PC-3 (cell line): ENCODE measurements around the gene AAMP.

Experiments
- CTCF ChIP-seq: fragments of 300-600 bp; sonication (generic); conservative IDR thresholded peaks from 2 replicates; pipeline ENCODE4 v1.5.1; 2017; ENCODE audit warnings: antibody characterized with exemption, low read depth, mild to moderate bottlenecking, low read length
- EZH2 ChIP-seq: fragments of 300-600 bp; sonication (generic); IDR thresholded peaks from one replicate; pipeline ENCODE4 v1.6.1; 2017; ENCODE audit warnings: antibody characterized with exemption, mild to moderate bottlenecking, low read length; ENCODE audit not compliant: unreplicated experiment
- EZH2phosphoT487 ChIP-seq: fragments of 300-600 bp; sonication (generic); IDR thresholded peaks from 2 replicates; pipeline ENCODE4 v1.6.1; 2018; ENCODE audit warnings: mild to moderate bottlenecking, antibody characterized with exemption, low read length, borderline replicate concordance

DNA sequence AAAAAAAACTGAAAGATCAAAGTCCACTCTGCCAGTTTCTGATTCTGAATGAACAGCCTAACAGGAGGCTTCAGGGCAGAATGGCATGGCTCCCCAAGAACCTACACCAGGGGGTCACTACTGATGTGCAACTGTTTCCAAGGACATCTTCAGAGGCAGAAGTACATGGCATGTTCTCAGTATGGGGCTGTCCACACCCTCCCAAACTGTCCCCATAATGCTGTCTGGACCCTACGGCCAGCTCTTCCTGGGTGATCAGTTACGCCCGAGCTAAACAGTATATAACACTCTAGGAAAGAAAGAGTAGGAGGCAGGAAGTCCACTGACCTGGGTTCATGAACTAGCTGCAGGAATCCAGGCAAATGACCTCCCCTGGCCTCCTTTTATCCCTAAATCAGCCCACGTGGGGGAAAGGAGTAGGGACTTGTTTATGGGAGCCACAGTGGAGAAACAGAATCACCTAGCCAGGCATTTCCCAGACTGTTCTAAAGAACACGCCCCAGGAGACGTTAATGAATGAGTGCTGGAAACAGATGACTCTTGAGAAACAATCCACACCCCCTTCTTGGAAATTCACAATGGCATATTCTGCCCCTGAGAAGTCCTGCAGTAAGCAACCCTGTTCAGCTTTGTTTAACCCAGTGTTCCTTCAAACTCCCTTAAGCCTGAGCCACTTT lies 19.8 kb upstream of the AAMP start:
- TF ChIP-seq CTCF (no peak), EZH2phosphoT487 (no peak), EZH2 (no peak)
